ENCODE measurements around the gene DNASE1L1.

DNASE1L1 gene

DNA sequence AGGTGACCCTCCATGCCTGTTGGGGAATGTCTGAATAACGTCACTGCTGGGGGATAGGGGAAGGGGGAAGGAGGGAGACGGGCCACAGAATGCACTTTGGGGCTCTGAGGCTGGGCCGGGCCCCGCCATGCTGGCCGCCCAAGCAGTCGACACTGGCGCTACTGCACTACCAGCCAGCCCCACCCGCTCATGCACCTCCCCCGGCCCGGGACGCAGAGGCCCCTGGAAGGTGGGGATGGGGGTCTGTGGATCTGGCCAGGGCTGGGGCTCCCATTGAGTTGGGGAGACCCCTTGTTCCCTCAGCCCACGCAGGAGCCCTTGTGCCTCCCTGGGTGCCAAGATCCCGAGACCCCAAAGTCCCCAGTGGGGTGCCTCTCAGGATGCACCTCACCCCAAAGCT, 52.5 kb downstream of the DNASE1L1 start:
- Histone ChIP-seq H3K9me3 (ENCODE audit: insufficient read depth, low read depth, low read length) (no peaks in the 10 kb centered on the region), H2AFZ (ENCODE audit: low read length) (no peak overlapping the region), H3K36me3 (ENCODE audit: insufficient read depth, low read length) (peaks cover 90% of the 10 kb centered on the region; the same call in 1 of the 2 replicates), H3K4me1 (ENCODE audit: insufficient read depth, low read length, poor library complexity, severe bottlenecking) (no peaks in the 10 kb centered on the region), H3K79me2 (ENCODE audit: insufficient read depth, low read length) (peaks cover 8% of the 10 kb centered on the region; the same call in 1 of the 2 replicates), H3K4me2 (ENCODE audit: low read depth, low read length, poor library complexity, severe bottlenecking) (no peak overlapping the region), H3K4me3 (ENCODE audit: low read length, poor library complexity, severe bottlenecking) (no peak overlapping the region), H3K27me3 (ENCODE audit: insufficient read depth, low read length, poor library complexity, severe bottlenecking) (no peaks in the 10 kb centered on the region), H4K20me1 (ENCODE audit: insufficient read depth, low read length, poor library complexity, severe bottlenecking) (peaks cover 10% of the 10 kb centered on the region), H3F3A (ENCODE audit: low read depth) (no peaks in the 10 kb centered on the region), H3K9me2 (replicated peaks; ENCODE audit: low read depth, low read length) (no peaks in the 10 kb centered on the region), H3K9ac (ENCODE audit: low read depth, low read length, poor library complexity, severe bottlenecking) (no peak overlapping the region)
- TF ChIP-seq EZH2phosphoT487 (IDR thresholded peaks at IDR 0.05; ENCODE audit: borderline replicate concordance) = no peak
- TF ChIP-seq, protein P1, sequence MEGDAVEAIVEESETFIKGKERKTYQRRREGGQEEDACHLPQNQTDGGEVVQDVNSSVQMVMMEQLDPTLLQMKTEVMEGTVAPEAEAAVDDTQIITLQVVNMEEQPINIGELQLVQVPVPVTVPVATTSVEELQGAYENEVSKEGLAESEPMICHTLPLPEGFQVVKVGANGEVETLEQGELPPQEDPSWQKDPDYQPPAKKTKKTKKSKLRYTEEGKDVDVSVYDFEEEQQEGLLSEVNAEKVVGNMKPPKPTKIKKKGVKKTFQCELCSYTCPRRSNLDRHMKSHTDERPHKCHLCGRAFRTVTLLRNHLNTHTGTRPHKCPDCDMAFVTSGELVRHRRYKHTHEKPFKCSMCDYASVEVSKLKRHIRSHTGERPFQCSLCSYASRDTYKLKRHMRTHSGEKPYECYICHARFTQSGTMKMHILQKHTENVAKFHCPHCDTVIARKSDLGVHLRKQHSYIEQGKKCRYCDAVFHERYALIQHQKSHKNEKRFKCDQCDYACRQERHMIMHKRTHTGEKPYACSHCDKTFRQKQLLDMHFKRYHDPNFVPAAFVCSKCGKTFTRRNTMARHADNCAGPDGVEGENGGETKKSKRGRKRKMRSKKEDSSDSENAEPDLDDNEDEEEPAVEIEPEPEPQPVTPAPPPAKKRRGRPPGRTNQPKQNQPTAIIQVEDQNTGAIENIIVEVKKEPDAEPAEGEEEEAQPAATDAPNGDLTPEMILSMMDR (conservative IDR thresholded peaks at IDR 0.05; ENCODE audit: low read length) = no peak

DNA sequence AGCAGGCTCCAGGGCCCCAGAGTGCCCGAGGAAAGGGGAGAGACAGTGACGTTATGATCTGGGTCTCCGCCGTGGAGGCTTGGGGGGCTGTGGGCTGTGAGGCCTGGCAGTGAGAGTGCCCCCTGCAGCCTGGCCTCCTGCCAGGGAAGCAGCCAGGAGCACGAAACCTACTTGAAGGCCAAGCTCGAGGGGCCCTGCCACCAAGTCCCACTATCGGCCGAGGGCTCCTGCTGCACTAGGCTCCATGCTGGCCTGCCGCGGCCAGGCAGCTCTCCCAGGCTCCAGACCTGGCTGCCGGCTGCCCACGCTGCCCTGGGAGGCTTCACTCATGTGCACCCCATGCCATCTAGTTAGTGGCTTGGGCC, 53.3 kb downstream of the DNASE1L1 start:
- TF ChIP-seq, protein P1 (conservative IDR thresholded peaks at IDR 0.05; ENCODE audit: low read length) = no peak
- no peak for TF ChIP-seq EZH2phosphoT487 (IDR thresholded peaks at IDR 0.05; ENCODE audit: borderline replicate concordance)
- Histone ChIP-seq H3K9me3 (ENCODE audit: insufficient read depth, low read depth, low read length) (no peaks in the 10 kb centered on the region), H3K36me3 (ENCODE audit: insufficient read depth, low read length) (peaks cover 87% of the 10 kb centered on the region; the same call in 1 of the 2 replicates), H3K4me1 (ENCODE audit: insufficient read depth, low read length, poor library complexity, severe bottlenecking) (no peaks in the 10 kb centered on the region), H3K9ac (ENCODE audit: low read depth, low read length, poor library complexity, severe bottlenecking) (no peak overlapping the region), H3K79me2 (ENCODE audit: insufficient read depth, low read length) (peaks cover 8% of the 10 kb centered on the region; the same call in 1 of the 2 replicates), H3F3A (ENCODE audit: low read depth) (no peaks in the 10 kb centered on the region), H3K4me2 (ENCODE audit: low read depth, low read length, poor library complexity, severe bottlenecking) (no peak overlapping the region), H2AFZ (ENCODE audit: low read length) (no peak overlapping the region), H3K27me3 (ENCODE audit: insufficient read depth, low read length, poor library complexity, severe bottlenecking) (no peaks in the 10 kb centered on the region), H4K20me1 (ENCODE audit: insufficient read depth, low read length, poor library complexity, severe bottlenecking) (peaks cover 10% of the 10 kb centered on the region), H3K9me2 (replicated peaks; ENCODE audit: low read depth, low read length) (no peaks in the 10 kb centered on the region), H3K4me3 (ENCODE audit: low read length, poor library complexity, severe bottlenecking) (no peak overlapping the region)

DNA sequence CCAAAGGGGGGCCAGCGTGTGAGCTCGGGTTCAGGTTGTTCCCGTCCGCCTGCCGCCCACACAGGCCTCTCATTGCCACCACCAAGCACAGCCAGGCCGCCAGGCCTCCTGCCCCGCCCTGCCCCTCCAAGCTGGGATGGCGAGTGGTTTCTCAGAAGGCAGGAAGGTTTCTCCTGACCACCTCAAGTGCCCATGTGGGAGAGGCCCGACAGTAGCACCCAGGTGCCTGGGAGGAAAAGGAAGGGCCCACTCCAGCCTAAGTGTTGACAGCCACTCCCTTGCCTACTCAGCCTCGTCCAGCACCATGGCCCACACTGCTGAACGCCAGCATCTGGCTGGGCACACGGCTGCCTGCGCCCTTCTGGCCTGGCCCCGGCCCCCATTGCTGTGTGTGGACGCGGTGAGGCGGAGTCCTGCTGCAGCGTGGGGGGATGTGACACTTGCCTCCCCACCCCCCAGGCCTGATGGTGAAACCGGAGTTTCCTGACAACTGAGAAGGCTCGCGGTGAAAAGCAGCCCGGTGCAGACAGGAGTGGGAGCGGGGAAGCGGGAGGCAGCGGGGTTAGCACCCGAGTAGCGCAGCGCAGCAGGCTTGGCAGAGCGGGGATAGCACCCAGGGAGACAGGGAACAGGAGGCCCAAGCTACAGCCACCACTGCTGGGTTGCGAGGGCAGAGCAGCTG, 53.8 kb downstream of the DNASE1L1 start:
- Histone ChIP-seq H3K9me3 (ENCODE audit: insufficient read depth, low read depth, low read length) (no peaks in the 10 kb centered on the region), H3K36me3 (ENCODE audit: insufficient read depth, low read length) (peaks cover 88% of the 10 kb centered on the region; the same call in 1 of the 2 replicates), H2AFZ (ENCODE audit: low read length) (no peak overlapping the region), H3K4me1 (ENCODE audit: insufficient read depth, low read length, poor library complexity, severe bottlenecking) (no peaks in the 10 kb centered on the region), H3F3A (ENCODE audit: low read depth) (no peaks in the 10 kb centered on the region), H3K27me3 (ENCODE audit: insufficient read depth, low read length, poor library complexity, severe bottlenecking) (no peaks in the 10 kb centered on the region), H3K4me3 (ENCODE audit: low read length, poor library complexity, severe bottlenecking) (no peak overlapping the region), H3K79me2 (ENCODE audit: insufficient read depth, low read length) (peaks cover 8% of the 10 kb centered on the region; the same call in 1 of the 2 replicates), H3K4me2 (ENCODE audit: low read depth, low read length, poor library complexity, severe bottlenecking) (no peak overlapping the region), H3K9ac (ENCODE audit: low read depth, low read length, poor library complexity, severe bottlenecking) (no peak overlapping the region), H3K9me2 (replicated peaks; ENCODE audit: low read depth, low read length) (no peaks in the 10 kb centered on the region), H4K20me1 (ENCODE audit: insufficient read depth, low read length, poor library complexity, severe bottlenecking) (peaks cover 10% of the 10 kb centered on the region)
- TF ChIP-seq EZH2phosphoT487 (IDR thresholded peaks at IDR 0.05; ENCODE audit: borderline replicate concordance) = no peak
- TF ChIP-seq, protein P1 (conservative IDR thresholded peaks at IDR 0.05; ENCODE audit: low read length) = no peak
